GM19468 (cell line): ENCODE results near the gene FOXP1.
A peak's percentile ranks its signal among the peaks of the same experiment; 100 is the strongest.

Experiments used
- ATAC-seq: cut with Tn5 transposase; IDR thresholded peaks from one replicate; pipeline ENCODE4 v1.9.1; 2021; ENCODE audit warnings: mild to moderate bottlenecking, moderate library complexity, moderate number of reproducible peaks; ENCODE audit not compliant: unreplicated experiment; ENCODE audit errors: extremely low read depth

Gene FOXP1

GRCh38 chr3:71046791-71047190 lies 536.7 kb downstream of the FOXP1 start:
- no peak for ATAC-seq

- ATAC-seq, result no peak
Observed at GRCh38 chr3:71045917-71046282, 537.6 kb downstream of the FOXP1 start.

- ATAC-seq, result no peak
Observed at GRCh38 chr3:71045212-71045916, 538.2 kb downstream of the FOXP1 start.

GRCh38 chr3:71042759-71043158 lies 540.8 kb downstream of the FOXP1 start:
- no peak for ATAC-seq

- ATAC-seq, result no peak
Observed at GRCh38 chr3:71041371-71041770, 542.2 kb downstream of the FOXP1 start.

GRCh38 chr3:71039332-71039731 lies 544.2 kb downstream of the FOXP1 start:
- no peak for ATAC-seq

- no peak for ATAC-seq
Observed at GRCh38 chr3:71037775-71038174, 545.8 kb downstream of the FOXP1 start.

- no peak for ATAC-seq
Observed at GRCh38 chr3:71035886-71036285, 547.6 kb downstream of the FOXP1 start.

GRCh38 chr3:71035314-71035713 lies 548.2 kb downstream of the FOXP1 start:
- ATAC-seq, result no peak

GRCh38 chr3:71033681-71034220 lies 549.8 kb downstream of the FOXP1 start:
- no peak for ATAC-seq

GRCh38 chr3:71031914-71032521 lies 551.5 kb downstream of the FOXP1 start:
- peak; percentile 26 for ATAC-seq

GRCh38 chr3:71031181-71031580 lies 552.3 kb downstream of the FOXP1 start:
- no peak for ATAC-seq

- ATAC-seq, result no peak
Observed at GRCh38 chr3:71030748-71031147, 552.8 kb downstream of the FOXP1 start.

- no peak for ATAC-seq
Observed at GRCh38 chr3:71029770-71030169, 553.8 kb downstream of the FOXP1 start.

- ATAC-seq, result no peak
Observed at GRCh38 chr3:71028802-71029201, 554.7 kb downstream of the FOXP1 start.

- no peak for ATAC-seq
Observed at GRCh38 chr3:71028184-71028583, 555.3 kb downstream of the FOXP1 start.

GRCh38 chr3:71026634-71027578 lies 556.6 kb downstream of the FOXP1 start:
- ATAC-seq, result no peak

GRCh38 chr3:71025516-71025915 lies 558.0 kb downstream of the FOXP1 start:
- no peak for ATAC-seq

GRCh38 chr3:71025010-71025409 lies 558.5 kb downstream of the FOXP1 start:
- ATAC-seq, result no peak

- no peak for ATAC-seq
Observed at GRCh38 chr3:71022551-71023335, 560.8 kb downstream of the FOXP1 start.
